DND-41 (cell line): ENCODE data around the gene ATF6.

Source experiments
- ATAC-seq: fragments of 200-7000 bp; cut with Tn5 transposase; 3 replicates; pipeline ENCODE4 v1.9.1; 2021; ENCODE audit warnings: low read depth; ENCODE audit not compliant: insufficient read depth
- DNase-seq: peaks from one replicate; pipeline ENCODE4 v3.0.0-alpha.2; 2020
- H2AFZ ChIP-seq: 2 replicates; pipeline ENCODE4 v1.6.0; 2012; ENCODE audit warnings: low read depth, low read length
- H3K27ac ChIP-seq: 2 replicates; pipeline ENCODE4 v1.5.1; 2012; ENCODE audit warnings: low read length, inconsistent platforms
- H3K27me3 ChIP-seq: fragments of 200-600 bp; sonication (generic); 2 replicates; pipeline ENCODE4 v1.6.0; 2012; ENCODE audit warnings: low read length, mild to moderate bottlenecking, inconsistent platforms; ENCODE audit not compliant: insufficient read depth, poor library complexity
- H3K36me3 ChIP-seq: 2 replicates; pipeline ENCODE4 v1.5.1; 2012; ENCODE audit warnings: low read length, inconsistent platforms; ENCODE audit not compliant: insufficient read depth
- H3K4me1 ChIP-seq: 2 replicates; pipeline ENCODE4 v1.5.1; 2012; ENCODE audit warnings: mild to moderate bottlenecking, low read length; ENCODE audit not compliant: insufficient read depth
- H3K4me2 ChIP-seq: 2 replicates; pipeline ENCODE4 v1.6.0; 2012; ENCODE audit warnings: mild to moderate bottlenecking, moderate library complexity, low read length, inconsistent platforms; ENCODE audit not compliant: insufficient read depth
- H3K4me3 ChIP-seq, 2 experiments: fragments of 200-600 bp in 1 of 2; shearing (Covaris generic) in 1 of 2; 2 replicates each; pipeline ENCODE4 v1.5.1; 2012 to 2016; ENCODE audit warnings: inconsistent platforms in 2 of 2, low read length in 2 of 2, mild to moderate bottlenecking in 2 of 2, low read depth in 1 of 2, moderate library complexity in 1 of 2
- H3K79me2 ChIP-seq: 2 replicates; pipeline ENCODE4 v1.6.0; 2012; ENCODE audit warnings: low read length, inconsistent platforms; ENCODE audit not compliant: insufficient read depth
- H3K9ac ChIP-seq: 2 replicates; pipeline ENCODE4 v1.6.0; 2012; ENCODE audit warnings: low read depth, mild to moderate bottlenecking, inconsistent platforms, low read length, moderate library complexity
- H3K9me3 ChIP-seq: 2 replicates; pipeline ENCODE4 v1.5.1; 2012; ENCODE audit warnings: low read length, moderate library complexity, mild to moderate bottlenecking, inconsistent platforms; ENCODE audit not compliant: insufficient read depth, severe bottlenecking
- H4K20me1 ChIP-seq: 2 replicates; pipeline ENCODE4 v1.6.0; 2012; ENCODE audit warnings: low read length; ENCODE audit not compliant: insufficient read depth
- CTCF ChIP-seq: IDR thresholded peaks from 2 replicates; pipeline ENCODE4 v1.5.1; 2012; ENCODE audit warnings: borderline replicate concordance, low read length, moderate library complexity, mild to moderate bottlenecking; ENCODE audit not compliant: poor library complexity, severe bottlenecking; ENCODE audit errors: extremely low read depth
- EZH2 ChIP-seq: IDR thresholded peaks from 3 replicates; pipeline ENCODE4 v1.6.1; 2012; ENCODE audit warnings: borderline replicate concordance, low read depth, mild to moderate bottlenecking, moderate library complexity, low read length, inconsistent platforms; ENCODE audit not compliant: severe bottlenecking

The ATF6 gene

GRCh38 chr1:161843156-161843555 lies 77.0 kb downstream of the ATF6 start:
- H3K9me3 ChIP-seq = no peaks in the 10 kb centered on the region
- no peak overlapping the region for H2AFZ ChIP-seq
- H3K4me1 ChIP-seq = no peaks in the 10 kb centered on the region
- H3K9ac ChIP-seq = no peak overlapping the region
- H3K4me2 ChIP-seq = no peak overlapping the region
- no peak overlapping the region for H3K4me3 ChIP-seq
- DNase-seq (no peak), ATAC-seq (no peak)
- no peak overlapping the region for H3K27ac ChIP-seq
- H3K79me2 ChIP-seq = no peaks in the 10 kb centered on the region
- 0 out of 2 replicates have a peak, but pooled peaks cover 3% of the 10 kb centered on the region for H4K20me1 ChIP-seq
- H3K36me3 ChIP-seq = peaks cover 26% of the 10 kb centered on the region
- no peaks in the 10 kb centered on the region for H3K27me3 ChIP-seq
- TF ChIP-seq EZH2 (no peak), CTCF (no peak)

- Histone ChIP-seq H3K4me3 (no peak overlapping the region), H3K79me2 (no peaks in the 10 kb centered on the region), H3K9ac (no peak overlapping the region), H3K36me3 (peaks cover 30% of the 10 kb centered on the region), H3K4me2 (no peak overlapping the region), H3K27ac (no peak overlapping the region), H3K9me3 (no peaks in the 10 kb centered on the region), H3K27me3 (no peaks in the 10 kb centered on the region), H2AFZ (no peak overlapping the region), H4K20me1 (0 out of 2 replicates have a peak, but pooled peaks cover 3% of the 10 kb centered on the region), H3K4me1 (no peaks in the 10 kb centered on the region)
- TF ChIP-seq CTCF (no peak), EZH2 (no peak)
- ATAC-seq (no peak), DNase-seq (no peak)
These were observed 78.6 kb downstream of the ATF6 start for GRCh38 chr1:161844696-161845095.

- Histone ChIP-seq H4K20me1 (no peaks in the 10 kb centered on the region), H3K36me3 (peaks cover 52% of the 10 kb centered on the region), H3K4me3 (no peak overlapping the region), H2AFZ (no peak overlapping the region), H3K79me2 (no peaks in the 10 kb centered on the region), H3K27ac (no peak overlapping the region), H3K4me2 (no peak overlapping the region), H3K9ac (no peak overlapping the region), H3K4me1 (no peaks in the 10 kb centered on the region), H3K27me3 (no peaks in the 10 kb centered on the region), H3K9me3 (no peaks in the 10 kb centered on the region)
- TF ChIP-seq CTCF (no peak), EZH2 (no peak)
- ATAC-seq (no peak), DNase-seq (no peak)
These were observed 82.6 kb downstream of the ATF6 start for GRCh38 chr1:161848676-161849075.

GRCh38 chr1:161849518-161849917 lies 83.4 kb downstream of the ATF6 start:
- no peak for TF ChIP-seq EZH2
- no peak for TF ChIP-seq CTCF
- ATAC-seq = no peak
- no peaks in the 10 kb centered on the region for H3K9me3 ChIP-seq
- H2AFZ ChIP-seq = no peak overlapping the region
- no peaks in the 10 kb centered on the region for H3K4me1 ChIP-seq
- no peaks in the 10 kb centered on the region for H3K79me2 ChIP-seq
- H3K36me3 ChIP-seq = peaks cover 53% of the 10 kb centered on the region
- no peak overlapping the region for H3K27ac ChIP-seq
- H3K27me3 ChIP-seq = no peaks in the 10 kb centered on the region
- H4K20me1 ChIP-seq = no peaks in the 10 kb centered on the region
- DNase-seq = no peak
- H3K9ac ChIP-seq = no peak overlapping the region
- no peak overlapping the region for H3K4me2 ChIP-seq
- H3K4me3 ChIP-seq = no peak overlapping the region
